Nephron progenitor cell (in vitro differentiated cells): ENCODE results near the gene SLC2A6.

Source experiments
- DNase-seq: peaks from one replicate; pipeline ENCODE4 v3.0.0; 2021
- H3K27ac Mint-ChIP-seq: 2 replicates; pipeline ENCODE4 v1.8.0; 2021; ENCODE audit warnings: mild to moderate bottlenecking, moderate library complexity, mixed read lengths
- H3K27me3 Mint-ChIP-seq: 2 replicates; pipeline ENCODE4 v1.8.0; 2021; ENCODE audit warnings: mild to moderate bottlenecking, low read depth, mixed read lengths; ENCODE audit not compliant: poor library complexity
- H3K36me3 Mint-ChIP-seq: 2 replicates; pipeline ENCODE4 v1.8.0; 2021; ENCODE audit warnings: low read depth, mixed read lengths
- H3K4me1 Mint-ChIP-seq: 2 replicates; pipeline ENCODE4 v1.8.0; 2021; ENCODE audit warnings: mixed read lengths
- H3K4me3 Mint-ChIP-seq: 2 replicates; pipeline ENCODE4 v1.8.0; 2021; ENCODE audit warnings: mild to moderate bottlenecking, moderate library complexity, mixed read lengths
- H3K9me3 Mint-ChIP-seq: 2 replicates; pipeline ENCODE4 v1.8.0; 2021; ENCODE audit warnings: mild to moderate bottlenecking, moderate library complexity, mixed read lengths
- TF ChIP-seq, protein P1 (sequence below): fragments of 200-600 bp; sonication (generic); IDR thresholded peaks from 2 replicates; pipeline ENCODE4 v1.5.0; 2021; ENCODE audit warnings: antibody characterized with exemption

SLC2A6 gene

GRCh38 chr9:133476036-133476931 is 2.6 kb downstream of the SLC2A6 start:
- Mint-ChIP-seq H3K9me3 (no peaks in the 10 kb centered on the region), H3K27me3 (peaks cover 8% of the 10 kb centered on the region), H3K36me3 (no peaks in the 10 kb centered on the region), H3K4me1 (peaks cover 10% of the 10 kb centered on the region), H3K4me3 (no peak overlapping the region), H3K27ac (no peak overlapping the region)
- TF ChIP-seq, protein P1, sequence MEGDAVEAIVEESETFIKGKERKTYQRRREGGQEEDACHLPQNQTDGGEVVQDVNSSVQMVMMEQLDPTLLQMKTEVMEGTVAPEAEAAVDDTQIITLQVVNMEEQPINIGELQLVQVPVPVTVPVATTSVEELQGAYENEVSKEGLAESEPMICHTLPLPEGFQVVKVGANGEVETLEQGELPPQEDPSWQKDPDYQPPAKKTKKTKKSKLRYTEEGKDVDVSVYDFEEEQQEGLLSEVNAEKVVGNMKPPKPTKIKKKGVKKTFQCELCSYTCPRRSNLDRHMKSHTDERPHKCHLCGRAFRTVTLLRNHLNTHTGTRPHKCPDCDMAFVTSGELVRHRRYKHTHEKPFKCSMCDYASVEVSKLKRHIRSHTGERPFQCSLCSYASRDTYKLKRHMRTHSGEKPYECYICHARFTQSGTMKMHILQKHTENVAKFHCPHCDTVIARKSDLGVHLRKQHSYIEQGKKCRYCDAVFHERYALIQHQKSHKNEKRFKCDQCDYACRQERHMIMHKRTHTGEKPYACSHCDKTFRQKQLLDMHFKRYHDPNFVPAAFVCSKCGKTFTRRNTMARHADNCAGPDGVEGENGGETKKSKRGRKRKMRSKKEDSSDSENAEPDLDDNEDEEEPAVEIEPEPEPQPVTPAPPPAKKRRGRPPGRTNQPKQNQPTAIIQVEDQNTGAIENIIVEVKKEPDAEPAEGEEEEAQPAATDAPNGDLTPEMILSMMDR: no peak
- no peak for DNase-seq

- Mint-ChIP-seq H3K4me1 (peaks cover 10% of the 10 kb centered on the region), H3K4me3 (no peak overlapping the region), H3K36me3 (no peaks in the 10 kb centered on the region), H3K27ac (no peak overlapping the region), H3K9me3 (no peaks in the 10 kb centered on the region), H3K27me3 (peaks cover 5% of the 10 kb centered on the region)
- TF ChIP-seq, protein P1: no peak
- no peak for DNase-seq
Measured at GRCh38 chr9:133475292-133476012, 3.4 kb downstream of the SLC2A6 start.

DNA sequence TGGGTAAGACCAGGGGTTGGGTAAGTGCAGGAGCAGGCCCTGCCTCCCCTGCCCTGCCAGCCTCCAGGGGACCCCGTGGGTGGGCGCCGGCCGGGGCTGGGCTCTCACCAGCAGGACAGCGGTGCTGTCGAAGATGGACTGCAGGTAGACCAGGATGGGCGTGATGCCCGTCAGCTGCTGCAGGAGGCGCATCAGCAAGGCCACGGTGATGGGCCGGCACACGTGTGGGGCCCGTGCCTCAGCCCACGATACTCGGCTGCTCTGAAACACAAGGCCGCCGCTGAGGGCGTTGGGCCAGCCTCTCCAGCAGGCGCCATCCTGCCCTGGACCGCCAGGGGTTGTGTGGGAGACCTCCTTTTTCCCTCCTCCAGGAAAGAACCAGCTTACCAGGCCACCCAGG is 4.0 kb downstream of the SLC2A6 start:
- Mint-ChIP-seq H3K27ac (no peak overlapping the region), H3K36me3 (no peaks in the 10 kb centered on the region), H3K4me1 (peaks cover 7% of the 10 kb centered on the region), H3K27me3 (peaks cover 1% of the 10 kb centered on the region), H3K9me3 (no peaks in the 10 kb centered on the region), H3K4me3 (no peak overlapping the region)
- no peak for DNase-seq
- TF ChIP-seq, protein P1: no peak

DNA sequence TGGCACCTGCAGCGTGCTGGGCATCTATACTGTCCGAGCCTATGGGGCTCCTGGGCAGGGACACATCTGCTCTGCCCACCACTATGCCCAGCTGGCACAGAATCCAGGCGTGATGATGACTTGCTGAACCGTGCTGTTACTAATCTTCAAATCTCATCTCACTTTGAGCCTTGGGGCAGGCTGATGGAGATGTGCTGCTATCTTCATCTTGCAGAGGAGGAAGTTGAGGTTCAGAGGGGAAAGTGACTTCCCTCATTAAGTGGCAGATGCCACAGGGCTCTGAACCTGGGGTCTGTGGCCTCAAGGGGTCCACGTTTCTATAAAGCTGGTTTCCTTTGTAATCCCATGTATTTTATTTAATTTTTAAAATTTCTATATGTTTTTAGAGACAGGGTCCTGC is 4.7 kb downstream of the SLC2A6 start:
- no peak for DNase-seq
- H3K27ac Mint-ChIP-seq: peak overlapping the region; percentile 42
- TF ChIP-seq, protein P1: no peak
- no peak overlapping the region for H3K4me3 Mint-ChIP-seq
- H3K27me3 Mint-ChIP-seq: no peaks in the 10 kb centered on the region
- no peaks in the 10 kb centered on the region for H3K36me3 Mint-ChIP-seq
- peaks cover 5% of the 10 kb centered on the region for H3K4me1 Mint-ChIP-seq
- H3K9me3 Mint-ChIP-seq: no peaks in the 10 kb centered on the region

GRCh38 chr9:133473743-133474142 is 5.2 kb downstream of the SLC2A6 start:
- Mint-ChIP-seq H3K27me3 (no peaks in the 10 kb centered on the region), H3K4me1 (peaks cover 5% of the 10 kb centered on the region), H3K27ac (no peak overlapping the region), H3K9me3 (no peaks in the 10 kb centered on the region), H3K36me3 (no peaks in the 10 kb centered on the region), H3K4me3 (no peak overlapping the region)
- TF ChIP-seq, protein P1: no peak
- no peak for DNase-seq
